Activated T-helper 1 cell treated with anti-CD3 and anti-CD28 coated beads, Interleukin-2, amount 50 U/mL, for 16 hours (primary cell): Measurements from ENCODE around the gene SETD9.

Experiments used
- DNase-seq, 2 donors: peaks; one replicate each; pipeline ENCODE4 v3.0.0-alpha.2; 2020; ENCODE audit warnings: low read depth in 1 of 2, low spot score in 1 of 2

The SETD9 gene

GRCh38 chr5:56934325-56934724 is 24.9 kb downstream of the SETD9 start:
- no peak for DNase-seq

- no peak for DNase-seq
Observed at GRCh38 chr5:56938858-56939257, 29.5 kb downstream of the SETD9 start.

- no peak for DNase-seq
Observed at GRCh38 chr5:56941981-56942380, 32.6 kb downstream of the SETD9 start.

GRCh38 chr5:56947052-56947451 is 37.7 kb downstream of the SETD9 start:
- no peak for DNase-seq

- peak; percentile 24 to 28 for DNase-seq
Observed at GRCh38 chr5:56950626-56951125, 41.3 kb downstream of the SETD9 start.

- DNase-seq, result peak in 1 of 2 donors; percentile 0
Observed at GRCh38 chr5:56951126-56951945, 41.9 kb downstream of the SETD9 start.

- DNase-seq, result peak; percentile 62 to 67
Observed at GRCh38 chr5:56951946-56952691, 42.7 kb downstream of the SETD9 start, which contains the start of gene MIER3. Gene MIER3 (minus strand): TSS chr5:56952123. CDS start chr5:56952102, 21 bp downstream.

- DNase-seq, result no peak
Observed at GRCh38 chr5:56954262-56954661, 44.9 kb downstream of the SETD9 start.

GRCh38 chr5:56958595-56958994 is 49.2 kb downstream of the SETD9 start:
- no peak for DNase-seq

GRCh38 chr5:56959326-56959725 is 49.9 kb downstream of the SETD9 start:
- DNase-seq, result no peak

- no peak for DNase-seq
Observed at GRCh38 chr5:56961746-56962145, 52.4 kb downstream of the SETD9 start.

- no peak for DNase-seq
Observed at GRCh38 chr5:56962286-56962685, 52.9 kb downstream of the SETD9 start.

- no peak for DNase-seq
Observed at GRCh38 chr5:56963246-56963645, 53.9 kb downstream of the SETD9 start.

GRCh38 chr5:56964173-56964572 is 54.8 kb downstream of the SETD9 start:
- no peak for DNase-seq
